ENCODE results near the gene RSL1D1. TPM values are rescaled to one million over a fixed set of nuclear protein-coding genes. Genes with fewer than 3 reads are reported as not detected.

The RSL1D1 gene
- total RNA-seq, 1 donor from 2014 or later: 224 TPM

DNA sequence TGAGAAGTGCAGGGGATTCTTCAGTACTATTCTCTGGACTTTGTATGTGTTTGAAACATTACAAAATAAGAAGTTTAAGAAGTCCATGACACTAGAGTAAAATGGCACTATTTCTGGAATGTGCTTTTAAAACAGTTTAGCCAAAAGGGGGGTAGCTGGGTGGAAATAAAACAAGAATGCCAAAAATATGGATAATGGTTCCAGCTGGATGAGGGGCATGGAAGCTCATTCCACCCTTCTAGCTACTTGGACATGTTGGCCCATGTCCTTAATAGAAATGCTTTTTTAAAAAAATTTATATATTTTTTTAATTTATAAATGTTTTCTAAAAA is 67.3 kb downstream of the RSL1D1 start:
- ChIA-PET CTCF (interaction anchor here (0.9 to 8.1 kb wide), 3 partner anchors 8 to 94 kb away, joined by 3 to 58 read pairs (median 4); partner anchors contain the start of gene ZC3H7A), POLR2A (interaction anchor here (0.7 to 9.4 kb wide), 7 partner anchors 11 to 802 kb away, joined by 3 to 182 read pairs (median 56); partner anchors contain the start of genes RSL1D1, TXNDC11 and ZC3H7A)
- H3K4me1 Mint-ChIP-seq: peaks cover 76% of the 10 kb centered on the region
- no peaks in the 10 kb centered on the region for H3K9me3 Mint-ChIP-seq
- ATAC-seq (ENCODE audit: low read depth) (no peak), DNase-seq (no peak)
- H3K27ac Mint-ChIP-seq: peak overlapping the region; percentile 98
- peak overlapping the region; percentile 80 for H3K4me3 Mint-ChIP-seq
- TF ChIP-seq, protein P1, sequence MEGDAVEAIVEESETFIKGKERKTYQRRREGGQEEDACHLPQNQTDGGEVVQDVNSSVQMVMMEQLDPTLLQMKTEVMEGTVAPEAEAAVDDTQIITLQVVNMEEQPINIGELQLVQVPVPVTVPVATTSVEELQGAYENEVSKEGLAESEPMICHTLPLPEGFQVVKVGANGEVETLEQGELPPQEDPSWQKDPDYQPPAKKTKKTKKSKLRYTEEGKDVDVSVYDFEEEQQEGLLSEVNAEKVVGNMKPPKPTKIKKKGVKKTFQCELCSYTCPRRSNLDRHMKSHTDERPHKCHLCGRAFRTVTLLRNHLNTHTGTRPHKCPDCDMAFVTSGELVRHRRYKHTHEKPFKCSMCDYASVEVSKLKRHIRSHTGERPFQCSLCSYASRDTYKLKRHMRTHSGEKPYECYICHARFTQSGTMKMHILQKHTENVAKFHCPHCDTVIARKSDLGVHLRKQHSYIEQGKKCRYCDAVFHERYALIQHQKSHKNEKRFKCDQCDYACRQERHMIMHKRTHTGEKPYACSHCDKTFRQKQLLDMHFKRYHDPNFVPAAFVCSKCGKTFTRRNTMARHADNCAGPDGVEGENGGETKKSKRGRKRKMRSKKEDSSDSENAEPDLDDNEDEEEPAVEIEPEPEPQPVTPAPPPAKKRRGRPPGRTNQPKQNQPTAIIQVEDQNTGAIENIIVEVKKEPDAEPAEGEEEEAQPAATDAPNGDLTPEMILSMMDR (IDR thresholded peaks at IDR 0.05): no peak
- no peaks in the 10 kb centered on the region for H3K27me3 Mint-ChIP-seq
- intact Hi-C loops (cut with micrococcal nuclease): loop anchor here (5.0 kb wide), 1 partner anchor 197 kb away; the partner anchor contains the start of gene LITAF
- H3K36me3 Mint-ChIP-seq (ENCODE audit: low read depth): peaks cover 45% of the 10 kb centered on the region

Other genes with a start within 250 kb of the RSL1D1 start
- gene SNN, start 183.1 kb downstream of the RSL1D1 start, total RNA-seq: 31.9 and 32.1 TPM in 2 replicates
- gene TXNDC11, start 108.7 kb downstream of the RSL1D1 start, total RNA-seq: 54.3 and 63.2 TPM in 2 replicates
- gene ZC3H7A, start 54.3 kb downstream of the RSL1D1 start, total RNA-seq: 143 and 163 TPM in 2 replicates
- 99.9 and 101 TPM in 2 replicates for gene GSPT1, start 64.4 kb upstream of the RSL1D1 start, total RNA-seq
- 13.8 and 18.7 TPM in 2 replicates for gene NPIPB2, start 90.5 kb upstream of the RSL1D1 start, total RNA-seq
- gene TNFRSF17, start 113.7 kb upstream of the RSL1D1 start, total RNA-seq: 6.9 and 8.0 TPM in 2 replicates
- gene SNX29, start 125.2 kb upstream of the RSL1D1 start, total RNA-seq: 173 and 195 TPM in 2 replicates